HepG2 (cell line): ENCODE measurements around the gene HECA. TPM values are rescaled to one million over a fixed set of nuclear protein-coding genes. Genes with fewer than 3 reads are reported as not detected.

Experiments used
- BCL3 ChIP-seq: sonication (generic); formaldehyde crosslinking; IDR thresholded peaks from 2 replicates; pipeline ENCODE4 v1.5.1; 2020; ENCODE audit warnings: mild to moderate bottlenecking, missing genetic modification reagents, moderate library complexity
- CCDC6 ChIP-seq: sonication (generic); formaldehyde crosslinking; IDR thresholded peaks from 2 replicates; pipeline ENCODE4 v1.8.1; 2022; ENCODE audit warnings: mild to moderate bottlenecking, missing genetic modification reagents, moderate library complexity
- DBP ChIP-seq: sonication (generic); formaldehyde crosslinking; IDR thresholded peaks from 2 replicates; pipeline ENCODE4 v1.4.0; 2020; ENCODE audit warnings: missing genetic modification reagents; ENCODE audit errors: not compliant biosample characterization
- FOXP1 ChIP-seq, 2 experiments: fragments of 450-650 bp in 1 of 2; IDR thresholded peaks; 2 replicates each; pipeline ENCODE4 v1.6.1; 2017 to 2018; ENCODE audit warnings: antibody characterized with exemption in 1 of 2
- GABPA ChIP-seq, 2 experiments: IDR thresholded peaks; 2 replicates each; pipeline ENCODE4 v1.6.1; 2011 to 2016; ENCODE audit warnings: low read depth in 2 of 2, low read length in 1 of 2, missing biosample characterization in 1 of 2, missing genetic modification characterization in 1 of 2
- GZF1 ChIP-seq: sonication (generic); formaldehyde crosslinking; IDR thresholded peaks from 2 replicates; pipeline ENCODE4 v1.5.1; 2020; ENCODE audit warnings: mild to moderate bottlenecking, missing genetic modification reagents
- HDAC1 ChIP-seq: sonication (generic); formaldehyde crosslinking; IDR thresholded peaks from 2 replicates; pipeline ENCODE4 v1.5.1; 2020; ENCODE audit warnings: mild to moderate bottlenecking, missing genetic modification reagents
- HIVEP1 ChIP-seq: sonication (generic); formaldehyde crosslinking; IDR thresholded peaks from 2 replicates; pipeline ENCODE4 v1.4.0; 2020; ENCODE audit warnings: mild to moderate bottlenecking, missing genetic modification reagents
- HOXD1 ChIP-seq: sonication (generic); formaldehyde crosslinking; IDR thresholded peaks from 2 replicates; pipeline ENCODE4 v1.5.0; 2020; ENCODE audit warnings: missing genetic modification reagents
- IRX3 ChIP-seq: sonication (generic); formaldehyde crosslinking; IDR thresholded peaks from 2 replicates; pipeline ENCODE4 v1.8.1; 2023; ENCODE audit warnings: mild to moderate bottlenecking, low read depth, missing genetic modification reagents, borderline replicate concordance
- ISX ChIP-seq: sonication (generic); formaldehyde crosslinking; conservative IDR thresholded peaks from 2 replicates; pipeline ENCODE4 v1.5.0; 2020; ENCODE audit warnings: missing genetic modification reagents
- KDM2A ChIP-seq: sonication (generic); formaldehyde crosslinking; IDR thresholded peaks from 2 replicates; pipeline ENCODE4 v1.4.0; 2020; ENCODE audit warnings: low read depth, missing genetic modification reagents, borderline replicate concordance
- KMT2B ChIP-seq: IDR thresholded peaks from 2 replicates; pipeline ENCODE4 v1.6.1; 2016; ENCODE audit warnings: missing genetic modification reagents, missing compliant biosample characterization
- MAFF ChIP-seq: IDR thresholded peaks from 2 replicates; pipeline ENCODE4 v1.6.1; 2011; ENCODE audit warnings: low read depth, low read length, improper control_type of control experiment
- MIXL1 ChIP-seq: IDR thresholded peaks from 2 replicates; pipeline ENCODE4 v1.6.1; 2016
- PPARG ChIP-seq: conservative IDR thresholded peaks from 2 replicates; pipeline ENCODE4 v1.6.1; 2016; ENCODE audit warnings: missing biosample characterization, missing genetic modification reagents
- SIX1 ChIP-seq: sonication (generic); formaldehyde crosslinking; IDR thresholded peaks from 2 replicates; pipeline ENCODE4 v1.4.0; 2020; ENCODE audit warnings: missing genetic modification reagents, borderline replicate concordance
- SUZ12 ChIP-seq: fragments of 150-350 bp; IDR thresholded peaks from 2 replicates; pipeline ENCODE4 v1.6.1; 2014; ENCODE audit warnings: low read depth, low read length
- TBP ChIP-seq: sonication (generic); formaldehyde crosslinking; IDR thresholded peaks from 2 replicates; pipeline ENCODE4 v1.5.0; 2020; ENCODE audit warnings: missing genetic modification reagents
- TBX3 ChIP-seq: fragments of 450-650 bp; IDR thresholded peaks from 2 replicates; pipeline ENCODE4 v1.6.1; 2017; ENCODE audit warnings: antibody characterized with exemption, mild to moderate bottlenecking, inconsistent platforms, borderline replicate concordance
- ZBTB7A ChIP-seq: sonication (generic); formaldehyde crosslinking; IDR thresholded peaks from 2 replicates; pipeline ENCODE4 v1.8.0; 2022; ENCODE audit warnings: mild to moderate bottlenecking, missing genetic modification reagents
- ZNF235 ChIP-seq: sonication (generic); formaldehyde crosslinking; IDR thresholded peaks from 2 replicates; pipeline ENCODE4 v1.8.1; 2023; ENCODE audit warnings: mild to moderate bottlenecking, missing genetic modification reagents, borderline replicate concordance
- ZNF33A ChIP-seq: sonication (generic); formaldehyde crosslinking; IDR thresholded peaks from 2 replicates; pipeline ENCODE4 v1.5.1; 2020; ENCODE audit warnings: missing genetic modification reagents, mild to moderate bottlenecking, moderate library complexity, borderline replicate concordance
- ZNF468 ChIP-seq: sonication (generic); formaldehyde crosslinking; IDR thresholded peaks from 2 replicates; pipeline ENCODE4 v1.8.0; 2022; ENCODE audit warnings: mild to moderate bottlenecking, moderate library complexity, missing genetic modification reagents
- ZNF558 ChIP-seq: sonication (generic); formaldehyde crosslinking; IDR thresholded peaks from 2 replicates; pipeline ENCODE4 v1.9.0; 2022; ENCODE audit warnings: mild to moderate bottlenecking, missing genetic modification reagents, borderline replicate concordance
- ZNF574 ChIP-seq: sonication (generic); formaldehyde crosslinking; IDR thresholded peaks from 2 replicates; pipeline ENCODE4 v1.4.0; 2020; ENCODE audit warnings: missing genetic modification reagents
- ZNF670 ChIP-seq: sonication (generic); formaldehyde crosslinking; IDR thresholded peaks from 2 replicates; pipeline ENCODE4 v1.8.0; 2022; ENCODE audit warnings: mild to moderate bottlenecking, missing genetic modification reagents, borderline replicate concordance
- ZNF709 ChIP-seq: sonication (generic); formaldehyde crosslinking; IDR thresholded peaks from 2 replicates; pipeline ENCODE4 v1.5.0; 2020; ENCODE audit warnings: mild to moderate bottlenecking, missing genetic modification reagents
- ZNF850 ChIP-seq: sonication (generic); formaldehyde crosslinking; conservative IDR thresholded peaks from 2 replicates; pipeline ENCODE4 v1.9.0; 2021; ENCODE audit warnings: mild to moderate bottlenecking, missing genetic modification reagents
- polyA plus RNA-seq, 8 experiments: library from polyadenylated mRNA; depleted of rRNA in 3 of 8; stranded (reverse) in 7 of 8; unstranded in 1 of 8; fragments of >200 nt; fragmentation: Illumina TruSeq in 4 of 8; extraction: Trizol in 4 of 8; gene quantifications; 2 replicates each; pipeline versions ENCODE4 v1.2.1 to v1.2.3, GENCODE V29; 2011 to 2016; ENCODE audit warnings: low read depth in 4 of 8, missing spikeins in 1 of 8, mixed read lengths in 1 of 8; ENCODE audit not compliant: insufficient read depth in 1 of 8
- total RNA-seq, 5 experiments: library from RNA; depleted of rRNA; stranded (reverse); fragments of >200 nt; fragmentation: Illumina TruSeq; extraction: Trizol; gene quantifications; 2 replicates each; pipeline ENCODE4 v1.2.3, GENCODE V29; 2016; ENCODE audit warnings: low read depth in 1 of 5

HECA gene
- total and polyA plus RNA-seq, 2 of the 13 experiments (the other 11 are each of a cell fraction or from before 2014, with no cell fraction given) = 0.18 to 0.49 TPM

- TF ChIP-seq DBP (CRISPR knock-in tag) = no peak
- TF ChIP-seq ZNF850 (CRISPR knock-in tag) = no peak
- no peak for TF ChIP-seq ZNF709 (CRISPR knock-in tag)
- no peak for TF ChIP-seq ZNF235 (CRISPR knock-in tag)
- no peak for TF ChIP-seq IRX3 (CRISPR knock-in tag)
- TF ChIP-seq KDM2A (CRISPR knock-in tag) = peak; percentile 82; the same call in 1 of the 2 replicates
- TF ChIP-seq ZNF670 (CRISPR knock-in tag) = no peak
- TF ChIP-seq KMT2B (CRISPR knock-in tag) = no peak
- peak; percentile 51; the same call in 1 of the 2 replicates for TF ChIP-seq ZNF574 (CRISPR knock-in tag)
- TF ChIP-seq SIX1 (CRISPR knock-in tag) = no peak
- TF ChIP-seq ZBTB7A = no peak
- no peak for TF ChIP-seq SUZ12
- no peak for TF ChIP-seq BCL3 (CRISPR knock-in tag)
- TF ChIP-seq ZNF468 = no peak
- no peak for TF ChIP-seq HOXD1 (CRISPR knock-in tag)
- no peak for TF ChIP-seq CCDC6
- TF ChIP-seq TBP (CRISPR knock-in tag) = no peak
- no peak for TF ChIP-seq GZF1 (CRISPR knock-in tag)
- no peak for TF ChIP-seq TBX3
- TF ChIP-seq MIXL1 (CRISPR knock-in tag) = peak; percentile 78
- TF ChIP-seq MAFF = no peak
- TF ChIP-seq FOXP1 (IDR thresholded peaks at IDR 0.05) = no peak
- no peak for TF ChIP-seq FOXP1 (CRISPR knock-in tag; IDR thresholded peaks at IDR 0.05)
- TF ChIP-seq HIVEP1 = 0 out of 2 replicates have a peak, but pooled peaks have one; percentile 24
- no peak for TF ChIP-seq ISX (CRISPR knock-in tag)
- no peak for TF ChIP-seq HDAC1 (CRISPR knock-in tag)
- no peak for TF ChIP-seq ZNF558 (CRISPR knock-in tag)
- TF ChIP-seq PPARG = no peak
- TF ChIP-seq GABPA (IDR thresholded peaks at IDR 0.05; ENCODE audit: low read depth, low read length) = no peak
- no peak for TF ChIP-seq GABPA (CRISPR knock-in tag; IDR thresholded peaks at IDR 0.05; ENCODE audit: low read depth)
- TF ChIP-seq ZNF33A (CRISPR knock-in tag) = no peak
These were observed 84.4 kb downstream of the HECA start (continued) for GRCh38 chr6:139219271-139219729.
